BLaER1 treated with 17β-estradiol and CSF1 and Interleukin-3, amounts not matched to agents 10 nM and 100 nM (cell line): Measurements from ENCODE around the gene CCR6.
"Not testable (repeated sequence)": the region's sequence is repeated elsewhere in the genome, so short reads cannot be mapped to it uniquely, and the experiment has no call there.

Source experiments
- H3K27ac ChIP-seq, 11 experiments: shearing (Covaris generic); formaldehyde crosslinking; 2 replicates each; pipeline ENCODE4 v1.8.1; 2022
- H3K27me3 ChIP-seq, 11 experiments: shearing (Covaris generic); formaldehyde crosslinking; 2 replicates each; pipeline ENCODE4 v1.8.1; 2022
- H3K36me3 ChIP-seq, 11 experiments: shearing (Covaris generic); formaldehyde crosslinking; 2 replicates each; pipeline ENCODE4 v1.8.1; 2022
- H3K4me1 ChIP-seq, 10 experiments: shearing (Covaris generic); formaldehyde crosslinking; 2 replicates each; pipeline ENCODE4 v1.8.1; 2022
- H3K4me2 ChIP-seq, 11 experiments: shearing (Covaris generic); formaldehyde crosslinking; 2 replicates each; pipeline ENCODE4 v1.8.1; 2022
- H3K4me3 ChIP-seq, 10 experiments: shearing (Covaris generic); formaldehyde crosslinking; 2 replicates each; pipeline ENCODE4 v1.8.1; 2022
- H3K9ac ChIP-seq, 11 experiments: shearing (Covaris generic); formaldehyde crosslinking; 2 replicates each; pipeline ENCODE4 v1.8.1; 2022
- H3K9me3 ChIP-seq, 11 experiments: shearing (Covaris generic); formaldehyde crosslinking; replicated peaks in 1 of 11; 2 replicates each; pipeline ENCODE4 v1.8.1; 2022
- H4K20me1 ChIP-seq, 11 experiments: shearing (Covaris generic); formaldehyde crosslinking; 2 replicates each; pipeline ENCODE4 v1.8.1; 2022
- Cebpa-rat ChIP-seq, 11 experiments: shearing (Covaris generic); IDR thresholded peaks; 2 replicates each; pipeline ENCODE4 v1.8.1; 2022

The CCR6 gene

GRCh38 chr6:167157863-167158262 is 35.0 kb downstream of the CCR6 start, which contains the start of gene GPR31:
GPR31 (minus strand) TSS chr6:167157980; CDS start chr6:167157831, 149 bp downstream.
- Histone ChIP-seq H3K36me3 (no peaks in the 10 kb centered on the region), H3K4me1 (peaks cover 14 to 41% (median 28%) of the 10 kb centered on the region in 10 experiments), H4K20me1 (no peaks in the 10 kb centered on the region; a peak in 2 of 22 replicates), H3K27me3 (no peaks in the 10 kb centered on the region), H3K9me3 (no peaks in the 10 kb centered on the region), H3K9ac (no peak within 1 kb of the TSS), H3K4me2 (peak within 1 kb of the TSS; percentile 53 to 84 (median 69)), H3K27ac (peak within 1 kb of the TSS in 2 of 11 experiments; percentile 7 to 14; a peak in 2 of 22 replicates), H3K4me3 (no peak within 1 kb of the TSS)
- no peak for TF ChIP-seq Cebpa-rat (IDR thresholded peaks at IDR 0.05)

- H3K4me3 ChIP-seq: no peak overlapping the region
- H3K9ac ChIP-seq: no peak overlapping the region
- H3K27me3 ChIP-seq: no peaks in the 10 kb centered on the region
- H3K4me2 ChIP-seq: no peak overlapping the region
- no peak overlapping the region for H3K27ac ChIP-seq
- no peaks in the 10 kb centered on the region; a peak in 2 of 22 replicates for H4K20me1 ChIP-seq
- no peaks in the 10 kb centered on the region for H3K36me3 ChIP-seq
- peaks cover 10 to 20% (median 15%) of the 10 kb centered on the region in 10 experiments for H3K4me1 ChIP-seq
- no peaks in the 10 kb centered on the region for H3K9me3 ChIP-seq
- no peak for TF ChIP-seq Cebpa-rat (IDR thresholded peaks at IDR 0.05)
Observed at GRCh38 chr6:167161851-167162467, 39.1 kb downstream of the CCR6 start.

DNA sequence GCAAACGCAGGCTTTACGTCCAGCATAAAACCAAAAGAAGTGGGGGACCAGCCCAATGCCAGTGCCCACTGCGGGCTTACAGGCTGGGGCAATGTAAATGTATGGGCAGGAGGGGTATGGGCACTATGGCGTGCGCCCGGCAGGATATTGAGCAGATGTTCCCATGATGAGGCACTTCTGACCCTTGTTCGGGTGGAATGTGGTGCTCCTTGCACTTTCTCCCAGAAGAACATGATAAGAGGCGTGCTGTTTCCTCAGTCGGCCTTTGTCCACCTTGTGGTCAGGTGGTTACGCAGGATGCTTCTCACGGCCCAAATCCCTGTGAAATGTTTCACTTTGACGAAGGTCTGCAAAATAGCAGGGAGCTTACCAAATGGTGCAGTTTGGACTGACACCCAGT is 39.7 kb downstream of the CCR6 start:
- no peak overlapping the region for H3K4me3 ChIP-seq
- no peaks in the 10 kb centered on the region for H3K9me3 ChIP-seq
- no peak for TF ChIP-seq Cebpa-rat (IDR thresholded peaks at IDR 0.05)
- H3K27me3 ChIP-seq: no peaks in the 10 kb centered on the region
- H3K9ac ChIP-seq: no peak overlapping the region
- H3K4me2 ChIP-seq: no peak overlapping the region
- no peak overlapping the region for H3K27ac ChIP-seq
- H3K4me1 ChIP-seq: peaks cover 4 to 14% (median 9%) of the 10 kb centered on the region in 10 experiments
- no peaks in the 10 kb centered on the region for H3K36me3 ChIP-seq
- no peaks in the 10 kb centered on the region; a peak in 2 of 22 replicates for H4K20me1 ChIP-seq

DNA sequence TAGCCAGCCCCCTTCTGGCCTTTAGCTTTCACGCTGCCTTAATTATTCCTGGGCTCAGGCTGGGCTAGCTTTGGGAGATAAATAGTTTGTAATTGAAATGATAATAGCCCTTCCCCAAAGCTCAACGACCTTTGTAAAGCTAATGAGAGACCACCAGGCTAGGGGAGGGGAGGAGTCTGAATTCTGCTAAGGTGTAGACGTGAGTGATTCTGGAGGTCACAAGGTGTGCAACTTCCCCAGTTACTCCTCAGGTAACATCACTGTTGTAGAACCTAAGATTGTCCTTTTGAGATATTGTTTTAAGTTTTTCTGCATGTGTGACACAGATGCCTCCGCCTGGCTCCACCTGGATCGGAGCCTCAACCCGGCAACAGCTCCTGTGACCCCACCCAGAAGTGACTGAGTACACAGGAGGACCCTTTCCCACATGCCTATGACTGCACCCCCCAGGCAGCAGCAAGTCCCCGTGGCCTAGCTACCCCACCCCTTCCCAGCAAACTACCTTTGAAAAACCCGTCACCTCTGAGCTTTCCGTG is 40.6 kb downstream of the CCR6 start:
- no peak overlapping the region for H3K27ac ChIP-seq
- no peak overlapping the region for H3K9ac ChIP-seq
- H3K36me3 ChIP-seq: no peaks in the 10 kb centered on the region
- H3K4me2 ChIP-seq: no peak overlapping the region
- H3K4me1 ChIP-seq: 0 out of 20 replicates have a peak, but pooled peaks cover 0 to 5% (median 0%) of the 10 kb centered on the region in 10 experiments
- H3K4me3 ChIP-seq: no peak overlapping the region
- no peak for TF ChIP-seq Cebpa-rat (IDR thresholded peaks at IDR 0.05)
- no peaks in the 10 kb centered on the region for H3K9me3 ChIP-seq
- H4K20me1 ChIP-seq: no peaks in the 10 kb centered on the region; a peak in 1 of 22 replicates
- H3K27me3 ChIP-seq: no peaks in the 10 kb centered on the region

DNA sequence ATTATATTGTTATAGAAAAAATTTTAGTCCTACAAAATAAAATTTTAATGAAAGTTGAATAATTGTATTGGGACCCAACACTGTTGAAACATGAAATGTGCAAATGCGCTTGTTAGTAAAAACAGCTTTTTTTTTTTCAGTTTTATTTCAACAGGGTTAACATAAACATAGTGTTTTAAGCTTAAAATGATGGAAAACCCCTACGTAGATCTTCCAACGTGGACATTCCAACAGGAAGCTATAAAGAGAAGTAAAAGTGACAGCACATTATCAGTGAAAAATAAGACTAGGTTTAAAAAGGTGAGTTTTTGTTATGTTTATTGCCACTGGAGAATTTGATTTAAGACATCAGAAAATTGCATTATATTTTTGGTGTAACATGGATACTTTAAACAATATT is 41.4 kb downstream of the CCR6 start:
- Histone ChIP-seq H3K36me3 (no peaks in the 10 kb centered on the region), H3K27ac (no peak overlapping the region), H3K9me3 (no peaks in the 10 kb centered on the region), H3K9ac (no peak overlapping the region), H4K20me1 (no peaks in the 10 kb centered on the region; a peak in 1 of 22 replicates), H3K4me3 (no peak overlapping the region), H3K4me2 (no peak overlapping the region), H3K27me3 (no peaks in the 10 kb centered on the region), H3K4me1 (peaks cover 0 to 5% (median 0%) of the 10 kb centered on the region in 10 experiments; a peak in 1 of 20 replicates)
- TF ChIP-seq Cebpa-rat (IDR thresholded peaks at IDR 0.05): no peak

GRCh38 chr6:167165858-167166471 is 43.1 kb downstream of the CCR6 start:
- Histone ChIP-seq H3K27ac (no peak overlapping the region), H3K4me3 (no peak overlapping the region), H4K20me1 (no peaks in the 10 kb centered on the region; a peak in 1 of 22 replicates), H3K27me3 (peaks cover 0 to 9% (median 0%) of the 10 kb centered on the region in 11 experiments; a peak in 3 of 22 replicates), H3K4me1 (peaks cover 0 to 5% (median 0%) of the 10 kb centered on the region in 10 experiments; a peak in 5 of 20 replicates), H3K9ac (no peak overlapping the region), H3K9me3 (no peaks in the 10 kb centered on the region), H3K36me3 (no peaks in the 10 kb centered on the region), H3K4me2 (no peak overlapping the region)
- no peak for TF ChIP-seq Cebpa-rat (IDR thresholded peaks at IDR 0.05)

GRCh38 chr6:167167699-167168098 is 44.8 kb downstream of the CCR6 start:
- not testable (repeated sequence) for H4K20me1 ChIP-seq, H3K36me3 ChIP-seq, H3K9me3 ChIP-seq, H3K27ac ChIP-seq, H3K4me3 ChIP-seq, H3K9ac ChIP-seq, H3K4me2 ChIP-seq, H3K27me3 ChIP-seq
- H3K4me1 ChIP-seq: peaks cover 0 to 10% (median 0%) of the 10 kb centered on the region in 10 experiments; a peak in 7 of 20 replicates

DNA sequence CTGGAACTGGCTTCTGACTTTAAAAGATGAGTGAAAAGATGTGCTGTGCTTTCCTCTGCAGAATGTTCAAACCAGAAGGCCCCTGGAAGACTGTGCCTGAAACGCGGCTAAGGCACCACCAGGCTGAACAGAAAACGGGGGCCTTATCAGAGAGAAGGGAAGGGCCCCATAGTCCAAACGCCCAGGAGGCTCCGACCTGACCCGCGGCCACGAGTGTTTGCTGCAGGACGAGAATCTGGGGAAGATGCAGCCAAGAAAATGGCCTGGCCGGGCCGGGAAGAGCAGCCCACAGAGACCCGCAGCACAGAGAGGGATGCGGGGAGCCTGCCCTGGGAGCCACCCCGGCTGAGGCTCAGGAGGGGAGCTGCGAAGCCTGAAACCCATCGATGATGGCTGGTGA is 45.4 kb downstream of the CCR6 start:
- not testable (repeated sequence) for H3K4me3 ChIP-seq, H4K20me1 ChIP-seq, H3K9me3 ChIP-seq, H3K36me3 ChIP-seq, H3K27ac ChIP-seq, H3K27me3 ChIP-seq, H3K9ac ChIP-seq, H3K4me2 ChIP-seq
- peaks cover 0 to 10% (median 0%) of the 10 kb centered on the region in 10 experiments; a peak in 7 of 20 replicates for H3K4me1 ChIP-seq

GRCh38 chr6:167169867-167170266 is 47.0 kb downstream of the CCR6 start:
- not testable (repeated sequence) for H3K36me3 ChIP-seq, H3K9ac ChIP-seq, H3K27me3 ChIP-seq

DNA sequence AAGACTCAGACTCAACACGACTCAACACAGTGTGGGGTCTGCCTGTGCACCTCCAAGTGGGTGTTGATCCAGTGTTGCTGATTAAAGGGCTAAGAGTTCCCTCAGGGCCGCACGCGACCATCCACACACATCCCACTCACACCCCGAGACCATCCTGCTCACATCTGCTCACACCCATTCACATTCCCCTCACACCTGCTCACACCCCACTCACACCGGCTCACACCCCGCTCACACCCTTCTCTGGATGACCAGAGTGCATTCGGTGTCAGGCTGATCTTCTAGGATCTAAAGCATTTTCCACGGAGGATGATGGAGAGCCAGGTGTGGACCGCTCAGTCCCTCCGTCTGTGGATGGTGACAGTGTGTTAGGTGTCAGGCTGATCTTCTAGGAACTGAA is 48.4 kb downstream of the CCR6 start:
- not testable (repeated sequence) for H3K27me3 ChIP-seq, H3K9me3 ChIP-seq, H3K4me3 ChIP-seq, H3K4me2 ChIP-seq, H3K9ac ChIP-seq, H3K36me3 ChIP-seq, H3K27ac ChIP-seq, H4K20me1 ChIP-seq
- H3K4me1 ChIP-seq: peaks cover 0 to 15% (median 0%) of the 10 kb centered on the region in 10 experiments; a peak in 8 of 20 replicates

More at GRCh38 chr6:167169867-167170266, 47.0 kb downstream of the CCR6 start:
- Histone ChIP-seq H3K4me1 (peaks cover 0 to 15% (median 0%) of the 10 kb centered on the region in 10 experiments; a peak in 8 of 20 replicates), H3K4me2 (peak overlapping the region in 2 of 11 experiments; percentile 18 to 20; a peak in 2 of 22 replicates)
- not testable (repeated sequence) for H3K9me3 ChIP-seq, H4K20me1 ChIP-seq, H3K4me3 ChIP-seq, H3K27ac ChIP-seq

- not testable (repeated sequence) for H3K36me3 ChIP-seq, H3K9me3 ChIP-seq, H3K27me3 ChIP-seq, H3K27ac ChIP-seq, H3K9ac ChIP-seq, H3K4me3 ChIP-seq, H4K20me1 ChIP-seq
- Histone ChIP-seq H3K4me2 (peak overlapping the region in 2 of 11 experiments; percentile 23 to 34; a peak in 2 of 22 replicates), H3K4me1 (peaks cover 0 to 15% (median 0%) of the 10 kb centered on the region in 10 experiments; a peak in 8 of 20 replicates)
Observed at GRCh38 chr6:167172011-167172410, 49.1 kb downstream of the CCR6 start.

DNA sequence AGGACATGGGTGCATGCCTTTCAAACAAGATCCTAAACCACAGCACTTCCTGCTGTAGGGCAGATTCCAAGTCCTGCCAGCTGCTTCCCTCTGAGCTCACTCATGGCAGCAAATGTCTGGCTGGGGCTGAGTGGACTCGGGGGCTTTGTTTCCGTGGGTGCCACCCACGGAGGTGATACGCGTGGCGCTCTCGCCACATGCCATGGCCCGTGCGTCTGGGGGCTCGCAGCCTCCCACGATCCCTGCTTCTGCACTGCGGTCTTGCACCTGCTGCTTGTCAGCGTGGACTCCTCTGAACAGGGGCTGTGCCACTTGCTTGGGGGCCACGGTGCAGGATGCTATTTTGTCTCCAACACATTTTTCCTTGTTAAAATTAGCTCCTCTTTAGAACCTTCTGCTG is 54.4 kb downstream of the CCR6 start:
- H4K20me1 ChIP-seq, H3K9ac ChIP-seq, H3K4me1 ChIP-seq, H3K9me3 ChIP-seq, H3K27me3 ChIP-seq, H3K27ac ChIP-seq, H3K36me3 ChIP-seq, H3K4me3 ChIP-seq: not testable (repeated sequence)
- H3K4me2 ChIP-seq: 0 out of 22 replicates have a peak overlapping the region, but pooled peaks of 1 of the 11 experiments have one; percentile 19
